Occipital lobe (tissue), 2 donors: ENCODE data around the gene RAD21L1. TPM values are rescaled to one million over a fixed set of nuclear protein-coding genes. Genes with fewer than 3 reads are reported as not detected.
"Not testable (repeated sequence)": the region's sequence is repeated elsewhere in the genome, so short reads cannot be mapped to it uniquely, and the experiment has no call there.

Experiments
- DNase-seq: peaks from one replicate; lab custom pipeline; 2025; lab: John Stamatoyannopoulos, UW
- total RNA-seq: library from RNA; depleted of rRNA; stranded (reverse); fragments of >200 nt; gene quantifications from one replicate; pipeline ENCODE4 v1.2.3, GENCODE V29; 2014

RAD21L1 gene
- total RNA-seq, 1 donor from 2014 or later = not detected

DNA sequence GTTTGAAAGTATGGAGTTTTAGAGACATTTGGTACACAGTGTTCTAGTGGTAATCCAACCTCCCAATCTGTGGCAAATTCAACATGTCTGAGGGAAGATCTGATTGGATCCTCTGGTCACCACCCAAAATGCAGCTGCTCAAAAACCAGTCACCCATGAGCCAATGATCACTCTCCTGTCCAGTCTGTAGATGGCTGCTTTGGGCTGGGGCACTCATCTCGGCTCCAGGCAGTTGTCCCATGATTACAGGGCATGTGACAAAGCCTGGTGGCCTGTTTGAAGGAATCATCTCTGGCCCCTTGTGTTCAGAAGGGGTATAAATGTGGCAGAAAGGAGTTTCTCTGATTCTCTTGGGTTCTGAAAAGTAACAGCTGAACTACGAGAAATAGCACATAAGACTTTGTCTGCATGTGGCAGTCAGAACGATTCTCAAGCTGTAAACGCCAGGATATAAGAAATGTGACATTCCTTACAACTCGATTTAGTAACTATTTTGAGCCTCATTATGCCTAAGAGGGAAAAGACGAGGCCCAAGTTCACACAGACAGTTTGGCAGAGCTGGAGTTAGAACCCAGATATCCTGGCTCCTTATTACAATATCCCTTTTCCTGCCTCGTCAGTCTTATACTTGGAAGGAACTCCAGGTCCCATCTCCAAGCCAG, 26.5 kb upstream of the RAD21L1 start:
- no peak for DNase-seq

DNA sequence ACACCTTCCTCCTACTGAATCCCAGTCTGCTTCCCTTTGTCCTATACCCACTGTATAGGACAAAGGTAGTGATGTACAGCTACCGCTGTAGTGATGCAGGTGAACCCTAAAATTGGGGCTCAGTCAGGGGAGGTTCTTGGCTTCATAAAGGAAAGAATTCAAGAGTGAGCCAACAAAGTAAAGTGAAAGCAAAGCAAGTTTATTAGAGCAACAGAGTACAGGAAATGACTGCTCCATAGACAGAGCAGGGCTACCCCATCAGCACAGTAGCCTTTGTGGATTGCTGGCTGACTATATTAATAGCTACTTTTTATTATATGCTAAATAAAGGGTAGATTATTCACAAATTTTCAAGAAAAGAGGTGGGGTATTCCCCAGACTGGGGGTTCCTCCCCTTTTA, 25.9 kb upstream of the RAD21L1 start:
- DNase-seq = no peak

DNA sequence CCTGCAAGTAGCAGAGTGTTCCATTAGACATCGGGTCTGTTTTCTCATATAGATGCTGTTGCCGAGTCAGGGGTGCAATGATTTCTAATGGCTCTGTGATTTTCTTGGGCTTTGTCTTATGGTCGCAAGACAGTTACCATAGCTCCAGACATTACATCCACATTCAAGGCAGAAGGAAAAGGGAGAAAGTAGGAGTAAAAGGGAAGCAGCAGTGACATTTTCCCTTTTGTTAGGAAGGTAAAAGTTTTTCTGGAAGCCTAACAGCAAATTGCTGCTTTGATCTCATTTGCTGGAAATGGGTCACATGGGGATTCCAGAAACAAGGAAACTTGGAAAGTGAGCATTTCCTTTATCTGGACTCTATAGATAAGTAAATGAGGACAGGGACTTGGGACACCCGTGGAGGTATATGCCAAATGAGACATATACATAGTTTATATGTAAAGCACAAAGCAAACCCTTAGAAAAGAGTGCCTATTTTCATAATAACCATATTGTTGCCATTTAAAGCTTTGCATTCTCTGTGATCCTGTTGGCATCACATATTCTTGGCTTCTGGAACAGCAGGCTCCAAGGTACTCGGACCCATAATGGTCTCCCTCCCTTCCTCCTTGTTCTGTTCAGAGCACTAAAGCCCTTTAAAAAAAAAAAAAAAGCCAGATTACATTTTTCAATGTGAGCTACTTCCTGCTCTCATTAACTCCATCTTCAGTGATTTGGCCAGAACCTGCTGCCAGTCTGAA, 22.9 kb upstream of the RAD21L1 start, which contains the start of gene C20orf202:
Gene C20orf202 (plus strand): TSS at position 693 of the 743 bp plus-strand sequence. CDS start 132 bp downstream, outside the sequence.
- no peak for DNase-seq

DNA sequence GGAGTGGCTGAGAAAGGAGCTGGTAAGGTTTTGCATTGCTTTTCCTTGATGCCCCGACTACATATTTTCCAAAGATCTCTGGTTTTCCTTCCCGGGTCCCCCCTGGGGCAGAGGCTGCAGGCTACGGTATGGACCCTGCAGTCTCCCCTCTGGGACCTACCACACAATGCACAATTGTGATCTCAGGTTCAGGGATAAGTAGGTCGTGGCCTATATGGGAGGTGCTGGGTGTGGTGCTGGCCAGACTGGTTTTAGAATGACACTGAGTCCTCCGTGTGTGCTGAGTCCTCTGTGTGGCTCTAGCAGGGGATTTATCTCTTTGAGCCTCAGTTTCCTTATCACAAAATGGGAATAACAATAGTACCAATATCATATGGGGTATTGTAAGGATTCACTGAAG, 22.2 kb upstream of the RAD21L1 start:
- no peak for DNase-seq

DNA sequence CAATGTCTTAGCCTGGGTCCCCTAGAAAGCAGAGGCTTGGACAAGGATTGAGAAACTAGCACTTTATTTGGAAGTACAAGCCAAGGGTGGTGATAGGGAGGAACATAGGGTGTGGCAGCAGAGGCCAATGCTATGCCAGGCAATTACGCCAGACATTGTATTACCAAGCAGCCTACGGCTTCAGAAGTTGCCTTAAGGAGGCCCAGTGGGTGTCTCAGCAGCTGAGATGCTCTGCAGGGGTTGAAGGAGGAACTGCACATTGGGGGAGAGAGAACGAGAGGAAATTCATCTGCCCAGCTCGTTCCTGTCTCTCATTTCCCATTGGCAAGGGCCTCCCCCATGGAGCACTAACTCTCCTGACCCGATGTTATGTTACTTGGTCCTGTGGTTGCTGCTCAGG, 21.7 kb upstream of the RAD21L1 start:
- DNase-seq = no peak

- no peak for DNase-seq
Observed at GRCh38 chr20:1204576-1204975, 21.3 kb upstream of the RAD21L1 start.

DNA sequence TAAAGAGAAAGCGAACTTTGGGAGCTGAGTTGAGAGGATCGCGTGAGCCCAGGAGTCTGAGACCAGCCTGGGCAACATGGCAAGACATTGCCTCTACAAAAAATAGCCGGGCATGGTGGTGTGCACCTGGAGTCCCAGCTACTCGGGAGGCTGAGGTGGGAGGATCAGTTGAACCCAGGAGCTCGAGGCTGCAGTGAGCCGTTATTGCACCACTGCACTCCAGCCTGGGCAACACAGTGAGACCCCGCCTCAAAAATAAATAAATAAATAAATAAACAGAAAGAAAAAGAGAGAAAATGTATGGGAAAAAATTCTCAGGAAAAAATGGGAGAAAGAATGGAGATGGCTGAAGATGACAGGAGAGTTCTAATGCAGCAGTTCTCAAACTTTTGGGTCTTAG, 20.0 kb upstream of the RAD21L1 start:
- no peak for DNase-seq

GRCh38 chr20:1206366-1207148, 19.3 kb upstream of the RAD21L1 start:
- DNase-seq = no peak

DNA sequence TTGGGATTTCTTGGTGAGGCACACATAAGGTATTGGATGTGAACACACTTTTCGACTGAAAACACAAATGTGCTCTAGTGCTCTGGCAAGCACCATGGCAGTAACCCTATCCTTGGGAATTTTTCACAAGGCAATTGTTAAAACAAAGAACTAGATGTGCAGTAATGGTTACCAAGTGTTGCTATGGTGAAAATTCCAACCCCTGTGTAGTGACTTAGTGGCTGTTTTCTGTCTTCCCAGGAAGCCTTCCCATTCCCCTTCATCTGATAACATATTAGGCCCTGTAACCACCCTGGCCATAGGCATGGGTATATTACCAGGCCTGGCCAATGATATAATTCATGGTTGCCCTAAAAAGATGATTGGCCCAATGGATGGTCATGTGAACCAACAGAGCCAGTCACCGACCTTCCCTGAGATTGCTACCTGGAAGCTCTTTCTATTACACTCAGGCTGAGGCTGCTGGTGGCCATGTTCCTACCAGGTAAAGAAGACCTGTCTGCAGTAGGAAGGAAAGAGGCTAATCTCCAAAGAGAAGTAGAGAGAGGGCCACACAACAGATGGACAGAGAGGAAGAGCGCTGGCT, 18.5 kb upstream of the RAD21L1 start:
- no peak for DNase-seq

DNA sequence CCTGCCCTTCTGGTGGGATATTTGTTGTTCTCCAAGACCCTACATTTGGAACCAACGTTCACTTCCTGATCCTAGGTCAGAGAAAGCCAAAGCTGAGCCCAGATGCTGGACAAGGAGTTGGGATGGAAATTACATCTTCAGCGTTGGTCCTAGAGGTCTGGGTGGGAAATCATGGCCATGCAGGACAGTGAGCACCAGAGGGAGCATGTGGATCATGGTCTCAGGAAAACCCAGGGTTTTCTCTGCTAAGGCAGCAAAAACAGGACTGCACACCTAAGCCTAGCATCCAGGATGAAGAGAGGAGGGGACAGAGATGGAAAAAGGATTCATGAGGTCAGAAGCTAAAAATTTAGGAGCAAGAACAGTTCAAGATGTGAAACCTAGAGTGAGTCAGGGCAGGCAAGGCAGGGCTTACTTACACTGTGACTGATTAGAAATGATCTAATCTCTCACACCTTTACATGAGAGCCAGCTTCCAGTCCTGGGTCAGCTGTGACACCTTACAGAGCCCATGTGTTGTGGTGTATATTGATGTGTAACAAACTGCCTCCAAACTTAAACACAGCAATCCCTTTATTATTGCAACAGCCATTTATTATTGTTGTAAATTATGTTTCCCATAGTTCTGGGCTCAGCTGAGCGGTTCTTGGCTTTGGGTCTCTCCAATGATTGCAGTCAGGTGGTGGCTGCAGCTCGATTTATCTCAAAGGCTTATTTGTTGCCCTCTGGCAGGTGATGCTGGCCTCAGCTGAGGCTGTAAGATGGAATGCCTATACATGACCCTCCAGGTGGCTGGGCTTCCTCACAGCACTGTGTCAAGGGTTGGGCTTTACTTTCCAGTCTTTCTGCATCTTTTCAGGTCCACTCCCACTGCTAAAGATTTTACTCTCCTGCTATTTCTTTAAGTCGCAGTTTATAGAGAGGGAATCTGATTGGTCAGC, 16.1 kb upstream of the RAD21L1 start:
- no peak for DNase-seq

DNA sequence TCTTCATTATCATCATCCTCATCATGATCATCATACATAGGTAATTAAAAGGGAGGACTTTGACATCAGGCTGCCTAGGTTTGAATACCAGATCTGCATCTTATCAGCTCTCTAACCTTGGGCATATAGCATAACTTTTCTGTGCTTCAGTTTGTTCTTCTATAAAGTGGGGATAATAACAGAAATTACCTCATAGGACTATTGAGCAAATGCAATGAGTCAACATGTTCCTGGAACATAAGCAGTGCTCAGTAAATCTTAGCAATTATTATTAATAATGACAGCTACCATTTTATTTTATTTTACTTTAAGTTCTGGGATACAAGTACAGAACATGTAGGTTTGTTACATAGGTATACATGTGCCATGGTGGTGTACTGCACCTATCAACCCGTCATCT, 15.3 kb upstream of the RAD21L1 start:
- no peak for DNase-seq

DNA sequence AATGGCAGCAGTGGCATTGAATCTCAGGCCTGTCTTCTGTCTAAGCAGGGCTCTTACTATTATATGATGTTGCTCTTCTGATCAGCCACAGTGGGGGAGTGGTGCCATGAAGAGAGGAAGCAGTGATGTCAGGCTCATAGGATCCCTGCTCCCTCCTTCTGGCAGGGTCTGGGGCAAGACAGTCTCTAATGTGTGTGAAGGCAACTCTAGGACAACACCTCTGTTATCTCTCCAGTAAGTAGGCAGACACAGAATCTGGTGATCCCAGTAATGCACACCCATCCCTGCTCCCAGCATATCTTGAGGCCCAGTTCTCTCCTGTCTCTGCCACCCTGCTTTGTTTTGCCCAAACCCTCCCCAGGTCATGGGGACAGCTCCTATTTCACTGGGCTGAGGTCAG, 13.8 kb upstream of the RAD21L1 start:
- DNase-seq = no peak

DNA sequence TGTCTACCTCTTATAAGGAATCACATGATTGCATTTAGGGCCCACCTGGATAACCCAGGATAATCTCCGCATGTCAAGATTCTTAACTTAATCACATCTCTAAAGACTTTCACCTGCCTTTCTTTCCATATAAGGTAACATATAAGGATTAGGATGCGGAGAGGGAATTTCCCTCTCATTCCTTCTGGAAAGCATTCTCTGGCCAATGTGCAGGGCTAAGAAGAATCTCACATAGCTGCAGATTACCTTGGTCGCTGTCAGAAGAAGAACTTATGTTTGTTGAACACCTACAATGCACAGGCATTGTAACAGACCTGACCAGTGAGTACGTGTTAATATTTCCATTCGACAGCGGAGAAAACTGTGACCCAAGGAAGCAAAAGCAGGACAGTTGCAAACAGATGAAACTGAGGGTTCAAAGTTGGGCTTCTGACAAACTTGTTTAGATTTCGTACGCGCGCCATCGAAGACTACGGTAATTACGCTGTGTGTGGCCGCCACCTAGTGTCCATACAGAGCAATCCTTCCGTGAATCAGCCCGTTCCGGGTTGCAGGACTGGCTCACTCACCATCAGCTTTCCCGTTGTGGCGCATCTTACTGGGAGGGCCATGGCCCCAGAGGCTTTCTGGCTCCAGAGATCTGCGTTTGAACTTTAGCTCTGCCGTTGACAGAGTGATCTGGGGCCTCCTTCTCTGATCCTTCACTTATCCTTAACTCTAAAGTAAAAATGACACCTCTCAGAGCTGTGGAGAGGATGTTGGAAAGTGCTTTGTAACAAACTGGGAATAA, 13.0 kb upstream of the RAD21L1 start:
- peak; percentile 43 for DNase-seq

GRCh38 chr20:1214838-1215261, 11.0 kb upstream of the RAD21L1 start:
- no peak for DNase-seq

DNA sequence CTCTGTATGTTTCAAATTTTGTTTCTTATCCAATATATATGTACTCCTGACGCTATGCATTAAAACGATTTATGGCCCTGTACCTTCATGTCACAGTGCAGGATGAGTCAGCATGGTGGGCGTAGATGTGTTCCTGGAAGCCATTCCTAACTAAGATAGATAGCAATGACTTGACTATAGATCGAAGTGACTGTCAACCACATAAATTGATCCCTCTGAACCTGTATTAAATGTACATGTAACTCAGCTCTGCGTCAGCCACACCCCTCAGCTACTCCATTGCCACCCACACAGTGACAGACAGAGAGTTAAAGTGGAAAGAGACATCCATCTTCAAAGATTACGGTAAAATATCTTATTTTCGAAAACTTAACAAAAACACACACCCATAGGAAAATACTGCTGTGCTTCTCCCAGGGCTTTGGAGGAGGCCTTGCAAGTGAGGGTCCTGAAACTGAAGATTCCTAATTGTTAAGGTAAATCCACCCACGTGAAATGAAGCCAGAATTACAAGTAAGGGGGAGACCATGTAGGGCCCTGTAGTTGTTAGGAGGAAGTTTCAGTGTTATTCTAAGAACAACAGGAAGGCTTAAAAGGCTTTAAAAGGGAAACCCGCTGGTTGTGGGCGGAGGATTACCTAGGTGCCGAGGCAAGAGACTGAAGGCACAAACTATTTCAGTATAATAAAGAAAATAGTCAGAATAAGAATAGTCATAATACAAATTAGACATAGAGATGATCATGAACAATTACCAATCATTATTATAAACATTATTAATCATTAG, 10.3 kb upstream of the RAD21L1 start:
- no peak for DNase-seq

GRCh38 chr20:1216527-1217427, 9.1 kb upstream of the RAD21L1 start:
- not testable (repeated sequence) for DNase-seq

GRCh38 chr20:1222750-1223149, 3.1 kb upstream of the RAD21L1 start:
- not testable (repeated sequence) for DNase-seq
